HG03135 (cell line): ENCODE measurements around the gene PRAC2.
A peak's percentile ranks its signal among the peaks of the same experiment; 100 is the strongest.
"Not testable (repeated sequence)": the region's sequence is repeated elsewhere in the genome, so short reads cannot be mapped to it uniquely, and the experiment has no call there.

Source experiments
- ATAC-seq: cut with Tn5 transposase; IDR thresholded peaks from one replicate; pipeline ENCODE4 v1.9.1; 2021; ENCODE audit warnings: mild to moderate bottlenecking, moderate library complexity; ENCODE audit not compliant: unreplicated experiment

Gene PRAC2

DNA sequence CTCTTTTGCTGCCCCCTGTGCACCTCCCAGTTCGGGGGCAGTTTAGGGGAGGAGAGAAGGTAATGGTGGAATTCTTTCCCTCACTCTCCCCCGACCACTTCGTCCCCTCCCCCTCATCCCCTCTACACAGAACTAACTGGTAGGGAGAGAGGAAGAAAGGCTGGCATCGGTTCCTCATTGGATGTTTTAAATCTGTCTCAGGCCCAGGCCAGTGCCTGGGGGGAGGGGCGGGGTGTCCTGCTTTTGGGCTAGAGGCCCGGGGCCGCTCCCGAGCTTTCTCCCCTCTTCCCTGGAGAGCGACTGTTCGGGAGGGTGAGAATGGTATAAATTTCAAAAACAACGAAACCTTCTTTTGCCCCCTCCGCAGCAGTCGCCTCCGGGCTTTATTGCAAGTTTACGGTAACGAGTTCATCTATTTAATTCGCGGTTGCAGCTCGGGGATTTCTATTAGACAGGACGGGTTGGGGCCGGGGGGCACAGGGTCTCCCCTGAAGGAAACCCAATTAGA, at the start of gene PRAC2:
Gene PRAC2 (plus strand): TSS at position 271 of the 508 bp plus-strand sequence. CDS start 1,226 bp downstream, outside the sequence.
- ATAC-seq, result no peak

DNA sequence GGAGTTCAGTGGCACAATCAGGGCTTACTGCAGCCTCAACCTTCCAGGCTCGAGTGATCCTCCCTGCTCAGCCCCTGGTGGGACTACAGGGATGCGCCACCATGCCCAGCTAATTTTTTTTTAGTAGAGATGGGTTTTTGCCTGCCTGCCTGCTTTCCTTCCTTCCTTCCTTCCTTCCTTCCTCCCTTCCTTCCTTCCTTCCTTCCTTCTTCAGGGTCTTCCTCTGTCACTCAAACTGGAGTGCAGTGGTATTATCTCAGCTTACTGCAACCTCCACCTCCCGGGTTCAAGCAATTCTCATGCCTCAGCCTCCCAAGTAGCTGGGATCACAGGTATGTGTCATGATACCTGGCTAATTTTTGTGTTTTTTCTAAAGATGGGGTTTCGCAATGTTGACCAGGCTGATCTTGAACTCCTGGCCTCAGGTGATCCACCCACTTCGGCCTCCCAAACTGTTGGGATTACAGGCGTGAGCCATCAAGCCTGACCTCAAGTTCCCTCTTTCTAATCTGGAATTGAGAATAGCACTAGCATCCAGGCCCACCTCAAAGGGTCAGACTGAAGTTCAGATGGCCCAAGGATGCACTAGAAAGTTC, 45.9 kb upstream of the PRAC2 start:
- ATAC-seq, result no peak

DNA sequence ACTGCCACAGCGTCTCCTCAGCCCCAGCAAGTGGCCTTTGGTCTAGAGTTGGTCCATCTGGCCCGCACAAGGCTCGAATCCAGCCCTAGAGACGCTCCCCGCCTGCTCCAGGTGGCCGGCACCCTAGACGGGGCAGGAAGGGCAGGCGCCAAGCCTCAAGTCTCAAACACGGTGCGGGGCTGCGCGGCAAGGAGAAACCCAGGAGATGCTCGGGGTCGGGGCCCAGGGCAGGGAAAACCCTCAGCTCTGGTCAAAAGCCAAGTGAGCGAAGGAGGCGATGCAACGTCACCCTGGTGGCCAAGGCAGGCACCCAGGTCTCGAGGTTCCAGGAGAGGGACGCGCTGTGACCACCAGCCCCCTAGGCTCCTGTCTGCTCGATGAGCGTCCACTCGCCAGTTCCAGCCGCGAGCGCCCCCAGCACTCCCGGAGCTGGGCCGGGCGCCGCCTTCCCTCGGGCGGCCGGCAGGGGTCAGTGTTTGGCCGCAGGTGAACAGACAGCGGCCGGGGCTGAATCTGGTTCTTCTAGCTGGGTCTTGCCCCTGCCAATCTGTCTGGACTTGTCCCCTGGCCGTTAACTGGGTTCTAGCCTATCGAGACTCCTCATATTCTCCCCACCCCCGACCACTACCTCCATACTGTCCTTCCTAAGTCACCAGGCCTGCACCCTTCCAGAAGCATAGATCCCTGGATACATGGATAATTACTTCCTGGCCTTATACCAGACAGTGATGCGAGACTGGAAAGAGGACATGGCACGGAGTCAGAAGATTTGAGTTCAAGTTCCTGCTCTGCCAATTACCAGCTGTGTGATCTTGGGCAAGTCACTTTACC, 44.6 kb upstream of the PRAC2 start:
- ATAC-seq, result peak; percentile 55

DNA sequence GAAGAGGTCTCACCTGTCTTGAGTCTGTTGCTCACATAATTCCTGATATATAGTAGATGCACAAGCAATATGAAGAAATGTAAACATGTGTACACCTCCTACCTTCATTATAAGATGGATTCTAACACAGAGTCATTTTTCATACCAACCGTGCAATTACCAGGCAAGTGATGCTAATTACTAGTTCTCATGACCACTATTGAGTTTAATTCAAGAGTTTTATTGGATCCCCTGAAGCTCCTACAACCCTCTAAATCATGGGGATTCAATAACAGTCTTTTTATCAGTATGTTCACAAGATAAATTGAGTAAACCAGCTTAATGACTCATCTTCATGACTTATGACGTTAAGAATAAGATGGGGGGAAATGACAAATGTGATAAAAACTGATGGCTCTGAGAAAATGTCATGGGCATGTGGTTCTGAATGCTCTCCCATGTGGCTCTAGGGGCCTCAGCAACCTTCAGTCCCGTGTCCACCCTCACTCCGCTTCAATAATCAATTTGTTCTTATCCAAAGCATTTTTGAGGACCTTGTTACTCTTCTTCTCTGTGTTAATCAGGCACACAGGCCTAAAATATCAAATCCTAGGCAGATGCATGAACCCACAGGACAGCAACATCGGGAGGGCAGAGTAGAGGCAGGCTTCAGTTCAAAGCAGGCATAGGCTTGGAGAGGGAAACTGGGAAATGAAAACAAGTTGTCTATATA, 43.4 kb upstream of the PRAC2 start:
- no peak for ATAC-seq

DNA sequence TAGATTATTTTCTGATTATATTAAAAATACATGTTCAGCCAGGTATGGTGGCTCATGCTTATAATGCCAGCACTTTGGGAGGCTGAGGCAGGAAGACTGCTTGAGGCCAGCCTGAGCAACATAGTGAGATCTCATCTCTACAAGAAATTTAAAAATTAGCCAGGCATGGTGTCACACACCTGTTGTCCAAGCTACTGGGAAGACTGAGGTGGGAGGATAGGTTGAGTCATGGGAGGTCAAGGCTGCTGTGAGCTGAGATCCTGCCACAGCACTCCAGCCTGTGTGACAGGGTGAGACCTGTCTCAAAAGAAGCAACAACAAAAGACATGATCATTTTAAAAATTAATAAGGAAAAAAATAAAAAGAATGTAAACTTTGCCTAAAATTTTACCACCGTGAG, 41.4 kb upstream of the PRAC2 start:
- ATAC-seq, result no peak

DNA sequence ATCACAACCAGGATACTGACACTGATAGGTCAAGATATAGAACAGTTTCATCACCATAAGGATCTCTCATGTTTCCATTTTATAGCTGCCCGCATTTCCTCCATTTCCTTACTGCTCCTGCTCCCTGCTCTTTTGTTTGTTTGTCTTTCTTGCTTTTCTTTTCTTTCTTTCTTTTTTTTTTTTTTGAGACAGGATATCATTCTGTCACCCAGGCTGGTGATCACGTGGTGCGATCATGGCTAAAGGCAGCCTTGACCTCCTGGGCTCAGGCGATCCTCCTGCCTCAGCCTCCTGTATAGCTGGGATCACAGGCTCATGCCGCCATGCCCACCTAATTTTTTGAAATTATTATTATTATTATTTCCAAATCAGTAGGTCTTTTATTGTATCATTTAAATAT, 32.3 kb upstream of the PRAC2 start:
- no peak for ATAC-seq

DNA sequence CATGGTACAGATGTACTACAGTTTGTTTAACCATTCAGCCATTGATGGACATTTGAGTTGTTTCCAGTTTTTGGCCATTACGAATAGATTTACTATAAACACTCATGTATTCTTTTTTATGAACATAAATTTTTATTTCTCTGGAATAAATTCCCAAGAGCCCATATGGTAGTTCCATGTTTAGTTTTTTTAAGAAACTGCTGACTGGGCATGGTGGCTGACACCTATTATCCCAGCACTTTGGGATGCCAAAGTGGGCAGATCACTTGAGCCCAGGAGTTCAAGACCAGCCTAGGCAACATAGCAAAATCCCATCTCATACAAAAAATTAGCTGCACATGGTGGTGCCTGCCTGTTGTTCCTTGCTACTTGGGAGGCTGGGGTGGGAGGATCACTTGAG, 30.9 kb upstream of the PRAC2 start:
- ATAC-seq, result no peak

DNA sequence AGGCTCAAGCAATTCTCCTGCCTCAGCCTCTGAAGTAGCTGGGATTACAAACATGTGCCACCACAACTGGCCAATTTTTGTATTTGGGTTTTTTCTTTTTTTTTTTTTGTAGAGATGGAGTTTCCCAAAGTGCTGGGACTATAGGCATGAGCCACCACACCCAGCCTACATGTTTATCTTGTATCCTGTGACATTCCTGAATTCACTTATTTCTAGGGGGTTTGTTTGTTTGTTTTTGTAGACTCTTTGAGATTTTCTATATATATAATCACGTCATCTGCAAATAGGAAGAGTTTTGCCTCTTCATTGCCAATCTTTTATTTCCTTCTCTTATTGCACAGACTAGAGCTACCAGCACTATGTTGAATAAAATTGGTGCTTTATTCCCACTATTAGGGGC, 29.8 kb upstream of the PRAC2 start:
- no peak for ATAC-seq

DNA sequence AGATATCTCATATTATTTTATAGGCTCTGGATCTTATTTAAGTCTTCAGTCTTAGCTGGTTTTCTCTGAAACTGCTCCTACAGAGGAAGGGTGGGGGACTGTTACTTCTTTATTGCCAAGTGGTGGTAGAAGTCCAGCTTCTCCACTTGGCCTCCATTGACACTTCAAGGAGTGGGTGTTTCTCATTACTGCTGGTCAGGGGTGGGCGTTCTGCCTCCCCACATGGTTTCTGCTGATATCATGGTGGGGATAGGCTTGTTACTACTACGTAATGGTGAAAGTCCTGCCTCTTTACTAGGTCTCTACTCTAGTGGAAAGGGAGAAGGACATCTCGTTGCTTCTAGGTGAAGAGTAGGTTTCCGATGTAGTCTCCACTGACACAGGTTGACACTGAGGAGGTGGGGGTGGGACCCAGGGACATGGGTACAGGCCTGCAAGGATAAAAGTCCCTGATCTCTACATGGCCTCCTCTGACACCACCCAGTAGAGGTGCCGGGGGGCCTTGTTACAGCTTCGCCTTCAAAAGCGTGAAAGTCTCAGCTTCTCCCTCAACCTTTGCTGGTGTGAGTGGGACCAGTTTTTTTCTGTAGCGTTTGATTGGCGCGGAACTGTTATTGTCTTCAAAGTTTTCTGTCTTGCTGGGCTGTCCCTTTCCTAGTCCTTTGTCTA, 21.0 kb upstream of the PRAC2 start:
- ATAC-seq, result no peak

DNA sequence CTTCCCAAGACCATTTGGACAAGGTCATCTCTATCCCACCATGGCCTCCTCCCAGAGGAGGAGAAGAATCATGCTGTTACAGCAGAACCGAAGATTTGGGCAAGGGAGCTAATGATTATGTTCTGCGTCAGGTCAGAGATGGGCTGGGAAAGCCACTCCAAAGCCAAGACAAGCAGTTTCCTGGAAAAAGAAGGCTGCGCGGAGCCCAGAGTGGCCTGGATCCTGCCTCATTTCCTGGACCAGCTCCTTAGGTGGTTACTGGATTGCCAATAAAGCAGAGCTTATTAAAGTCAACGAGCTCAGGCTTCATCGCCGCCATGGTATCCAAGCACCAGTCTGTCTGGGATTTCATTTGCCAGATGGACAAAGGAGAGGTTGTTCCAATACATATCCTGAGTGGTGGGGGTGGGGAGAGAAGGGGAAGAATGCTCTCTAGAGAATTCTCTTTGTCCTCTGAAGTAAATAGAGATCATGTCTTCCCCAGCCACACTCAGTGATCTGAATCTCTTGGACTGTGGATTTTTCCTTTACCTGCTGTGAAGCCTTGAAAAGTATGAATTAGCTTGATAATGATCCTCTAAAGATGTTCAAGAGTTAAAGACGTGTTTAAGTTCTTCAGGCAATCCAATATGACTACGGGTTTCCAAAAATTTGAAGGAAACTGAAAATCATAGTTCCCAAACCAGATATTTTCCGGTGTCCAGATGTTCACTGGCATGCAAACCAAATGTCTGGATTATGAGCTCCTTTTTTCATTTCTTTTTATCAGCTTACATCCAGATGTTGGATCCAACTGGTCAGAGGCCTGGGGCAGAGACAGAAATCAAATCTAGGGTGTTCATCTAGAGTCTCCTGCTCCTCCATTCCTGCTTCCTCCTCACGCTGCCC, 18.4 kb upstream of the PRAC2 start:
- ATAC-seq, result no peak

DNA sequence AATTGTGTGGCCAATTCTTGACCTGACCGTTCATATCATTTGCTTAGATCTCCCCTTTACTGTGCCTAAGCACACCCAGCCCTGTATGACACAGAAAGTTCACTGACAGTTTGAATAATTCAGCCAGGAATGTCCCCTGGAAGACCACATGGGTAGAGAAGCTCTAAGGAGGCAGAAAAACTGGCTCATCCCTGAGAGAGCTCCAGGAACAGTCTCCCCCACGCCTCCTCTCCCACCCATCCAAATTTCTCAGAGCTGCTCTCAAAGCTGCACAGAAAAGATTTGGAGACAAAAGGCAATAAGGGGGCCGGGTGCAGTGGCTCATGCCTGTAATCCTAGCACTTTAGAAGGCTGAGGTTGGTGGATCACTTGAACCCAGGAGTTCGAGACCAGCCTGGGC, 11.9 kb upstream of the PRAC2 start:
- ATAC-seq, result no peak

DNA sequence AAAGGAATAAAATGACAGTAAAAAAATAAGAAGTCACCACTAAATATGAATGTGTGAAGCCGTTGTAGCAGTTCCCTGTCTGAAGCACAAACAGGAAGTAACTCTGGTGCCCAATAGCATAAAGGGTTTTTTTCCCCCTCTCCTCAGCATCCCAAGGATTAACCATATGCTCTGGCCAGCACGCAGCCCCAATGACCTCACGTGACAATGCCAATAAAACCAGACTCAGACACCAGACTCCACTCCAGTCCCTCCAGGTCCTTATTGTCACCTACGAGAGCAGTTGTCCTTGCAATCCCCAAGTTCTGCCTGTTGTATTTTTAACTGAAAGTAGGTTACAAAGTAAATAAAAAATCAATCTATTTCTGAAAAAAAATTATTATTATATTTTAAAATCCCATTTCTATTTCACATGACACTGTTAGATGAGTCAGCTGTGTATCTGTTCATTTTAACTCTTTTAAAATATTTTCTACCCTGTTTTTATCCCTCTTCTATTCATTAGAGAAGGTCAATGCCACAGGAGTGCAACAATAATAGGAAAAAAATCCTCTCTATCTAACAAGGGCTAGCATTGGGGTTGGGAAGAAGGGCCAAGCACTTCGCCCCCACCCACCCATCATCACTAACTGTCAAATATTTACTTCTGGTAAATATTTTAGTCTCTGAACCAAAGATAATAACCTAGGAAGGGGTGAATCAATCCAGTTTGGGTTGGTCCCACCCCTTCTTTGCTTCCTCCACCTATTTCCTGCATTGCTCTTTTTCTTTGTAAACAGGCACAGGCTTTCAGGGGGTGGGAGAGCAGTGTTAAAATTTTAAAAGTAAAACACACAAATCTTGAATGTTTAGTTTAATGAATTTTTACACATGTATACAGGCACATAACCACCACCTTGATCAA, 7.2 kb upstream of the PRAC2 start:
- ATAC-seq, result no peak

DNA sequence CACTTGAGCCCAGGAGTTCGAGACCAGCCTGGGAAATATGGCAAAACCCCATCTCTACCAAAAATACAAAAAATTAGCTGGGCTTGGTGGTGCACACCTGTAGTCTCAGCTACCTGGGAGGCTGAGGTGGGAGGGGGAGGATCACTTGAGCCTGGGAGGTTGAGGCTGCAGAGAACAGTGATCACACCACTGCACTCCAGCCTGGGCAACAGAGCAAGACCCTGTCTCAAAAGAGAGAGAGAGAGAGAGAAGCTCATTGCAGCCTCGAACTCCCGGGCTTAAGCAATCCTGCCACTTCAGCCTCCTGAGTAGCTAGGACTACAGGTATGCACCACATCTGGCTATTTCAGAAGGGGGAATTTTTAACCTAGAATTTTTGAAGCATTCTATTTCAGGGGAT, 6.4 kb upstream of the PRAC2 start:
- ATAC-seq, result not testable (repeated sequence)

DNA sequence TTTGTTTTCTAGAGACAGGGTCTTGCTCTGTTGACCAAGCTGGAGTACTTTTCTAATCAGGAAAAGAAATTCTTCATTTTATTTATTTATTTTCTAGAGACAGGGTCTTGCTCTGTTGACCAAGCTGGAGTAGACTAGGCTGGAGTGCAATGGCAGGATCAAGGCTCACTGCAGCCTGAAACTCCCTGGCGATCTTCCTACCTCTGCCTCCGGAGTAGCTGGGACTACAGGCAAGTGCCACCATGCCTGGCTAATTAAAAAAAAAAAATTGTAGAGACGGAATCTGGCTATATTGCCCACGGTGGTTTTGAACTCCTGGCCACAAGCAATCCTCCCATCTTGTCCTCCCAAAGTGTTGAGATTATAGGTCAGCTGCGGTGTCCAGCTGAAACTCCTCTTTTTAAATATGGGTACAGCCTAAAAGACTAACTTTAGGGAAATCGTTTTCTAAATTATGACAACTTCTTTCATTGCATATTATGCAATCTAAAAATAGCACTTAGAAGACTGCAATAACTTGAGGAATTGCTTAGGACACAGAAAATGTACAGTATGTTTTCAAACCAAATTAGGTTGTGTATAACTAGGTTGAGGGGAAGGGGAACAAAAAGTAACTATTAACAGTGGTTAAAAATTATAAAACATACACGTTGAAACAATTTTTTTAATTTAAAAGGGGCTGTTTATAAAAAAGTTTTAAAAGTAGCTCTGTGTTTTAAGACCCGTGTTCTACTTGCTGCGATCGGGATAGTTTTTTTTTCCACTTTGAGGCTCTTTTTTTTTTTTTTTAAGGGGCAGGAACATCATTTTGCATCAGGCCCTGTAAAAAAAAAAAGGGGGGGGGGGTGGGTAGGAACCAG, 5.4 kb upstream of the PRAC2 start:
- ATAC-seq, result no peak

DNA sequence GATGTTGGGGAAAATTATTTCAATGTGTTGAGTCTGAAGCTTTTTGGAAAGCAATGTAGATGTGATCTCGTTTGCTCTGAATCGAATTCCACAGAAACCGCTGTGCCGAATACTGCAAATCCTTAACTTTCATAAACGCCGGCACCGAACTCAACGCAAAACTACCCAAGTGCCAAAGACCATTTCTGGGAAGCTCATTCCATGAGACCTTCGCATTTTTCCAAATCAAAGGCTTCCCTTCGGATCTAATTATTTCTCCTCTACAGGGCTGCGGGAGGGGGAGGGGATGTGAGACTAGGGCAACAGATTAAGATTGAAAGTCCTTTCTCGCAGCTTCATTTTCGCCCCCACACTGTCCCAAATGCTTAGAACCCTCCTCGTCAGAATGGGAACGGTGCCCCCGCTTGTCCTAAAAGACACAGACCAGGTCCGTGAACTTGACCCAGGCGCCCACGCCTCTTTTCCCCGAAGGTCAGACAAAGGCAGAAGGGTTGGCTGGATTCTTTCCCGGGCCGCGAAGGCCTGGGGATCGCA, 4.7 kb upstream of the PRAC2 start:
- no peak for ATAC-seq

DNA sequence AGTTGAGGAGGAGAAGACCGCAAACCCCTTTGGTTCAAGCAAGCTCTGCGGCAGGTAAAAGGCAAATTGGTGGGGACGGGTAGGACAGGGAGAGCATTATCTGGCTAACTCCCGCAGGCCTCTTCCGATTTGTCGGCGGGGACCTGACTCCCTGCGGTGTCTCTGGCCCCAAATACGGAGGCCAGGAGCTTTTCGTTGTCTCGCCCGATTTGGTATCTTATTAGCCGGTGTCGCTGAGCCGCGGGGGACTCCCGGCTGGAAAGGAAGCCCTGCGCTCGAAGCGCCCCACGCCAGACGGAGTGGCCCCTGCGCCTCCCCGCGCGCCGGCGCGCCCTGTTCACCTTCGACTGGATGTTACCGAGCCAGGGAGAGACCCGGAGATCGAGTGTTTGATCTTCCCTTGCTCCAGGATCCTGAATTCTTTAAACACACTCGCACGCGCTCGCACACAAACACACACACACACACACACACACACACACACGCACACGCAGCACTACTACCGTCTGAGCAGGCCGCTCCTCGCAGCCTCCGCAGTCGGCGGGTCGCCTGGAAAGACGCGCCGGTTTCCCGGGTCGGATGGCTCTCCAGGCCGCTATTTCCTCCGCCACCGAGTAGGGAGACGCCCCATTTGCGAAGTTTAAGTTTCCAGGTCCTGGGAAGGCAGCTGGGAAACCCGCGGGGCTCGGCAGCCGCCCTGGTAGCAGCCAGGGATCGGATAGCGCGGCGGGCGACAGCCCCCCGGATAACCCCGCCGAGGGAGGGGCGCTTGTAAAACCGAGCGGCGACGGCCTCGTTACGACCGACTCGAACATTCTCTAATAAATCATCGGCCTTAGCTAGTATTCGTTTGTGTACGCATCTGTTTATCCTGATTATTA, 4.0 kb upstream of the PRAC2 start:
- ATAC-seq, result no peak

DNA sequence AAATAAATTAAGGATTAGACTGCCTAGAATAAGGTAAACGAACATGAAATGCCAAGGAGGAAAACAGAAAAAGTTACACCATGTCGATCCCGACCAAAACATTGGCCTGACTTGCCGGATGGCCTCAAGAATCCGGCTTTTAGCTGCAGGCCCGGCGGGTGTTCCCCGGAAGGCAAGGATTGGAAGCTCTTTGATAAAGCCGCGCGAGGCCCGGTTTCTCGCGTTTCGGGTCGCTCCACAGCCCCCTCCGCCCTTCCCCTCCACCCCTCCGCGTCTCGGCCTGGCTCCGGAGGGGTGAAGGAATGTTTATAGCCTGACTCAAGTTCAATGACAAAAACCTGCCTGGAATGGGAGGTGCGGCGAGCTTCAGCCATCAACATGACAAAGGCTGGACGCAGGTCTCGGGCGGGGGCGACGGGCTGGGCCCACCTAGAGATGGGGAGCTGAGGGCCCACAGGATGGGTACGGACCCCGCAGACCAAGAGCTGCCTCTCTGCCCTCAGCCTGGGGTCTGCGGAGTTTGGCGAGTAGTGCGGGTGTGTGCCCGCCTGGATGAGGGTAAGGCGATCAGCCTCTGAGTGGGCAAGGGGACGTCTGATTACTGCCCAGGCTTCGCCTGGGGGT, 3.2 kb upstream of the PRAC2 start:
- ATAC-seq, result no peak
